GM18519 (cell line): Measurements from ENCODE around the gene AP5B1.

Experiments used
- ATAC-seq: cut with Tn5 transposase; IDR thresholded peaks from one replicate; pipeline ENCODE4 v1.9.1; 2021; ENCODE audit warnings: mild to moderate bottlenecking, moderate library complexity; ENCODE audit not compliant: unreplicated experiment, low FRiP score

Gene AP5B1

DNA sequence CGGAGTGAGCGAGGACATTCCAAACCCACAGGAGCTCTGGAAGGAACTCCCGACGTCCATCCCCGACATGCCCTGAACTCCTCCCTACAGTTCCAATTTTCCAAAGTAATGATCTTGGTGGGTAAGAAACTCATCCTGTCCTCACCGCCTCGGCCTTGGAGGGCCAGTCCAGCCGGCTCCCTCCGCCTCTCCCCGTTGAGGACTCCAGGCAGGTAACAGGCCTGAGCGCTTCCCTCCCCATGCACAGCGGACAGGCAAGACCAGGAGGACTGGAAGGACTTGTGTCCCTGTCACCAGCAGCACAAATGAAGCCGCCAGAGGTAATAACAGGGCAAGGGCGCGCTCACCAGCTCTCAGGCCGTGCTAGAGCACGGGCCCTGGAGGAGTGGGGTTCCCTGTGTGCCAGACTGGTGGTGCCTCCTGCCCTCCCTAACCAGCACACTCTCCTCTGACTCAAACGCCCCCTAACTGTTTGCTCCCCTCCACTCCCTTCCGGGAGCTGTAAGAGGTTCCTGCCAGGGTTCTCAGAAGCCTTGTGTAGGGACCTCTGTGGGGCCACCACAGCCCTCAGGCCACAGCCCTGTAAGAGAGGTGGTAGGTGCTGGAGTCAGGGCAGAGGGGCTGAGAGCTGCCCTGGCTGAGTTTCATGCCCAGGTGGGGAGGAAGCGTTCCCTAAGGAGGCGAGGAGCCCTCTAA, 23.2 kb upstream of the AP5B1 start:
- no peak for ATAC-seq

DNA sequence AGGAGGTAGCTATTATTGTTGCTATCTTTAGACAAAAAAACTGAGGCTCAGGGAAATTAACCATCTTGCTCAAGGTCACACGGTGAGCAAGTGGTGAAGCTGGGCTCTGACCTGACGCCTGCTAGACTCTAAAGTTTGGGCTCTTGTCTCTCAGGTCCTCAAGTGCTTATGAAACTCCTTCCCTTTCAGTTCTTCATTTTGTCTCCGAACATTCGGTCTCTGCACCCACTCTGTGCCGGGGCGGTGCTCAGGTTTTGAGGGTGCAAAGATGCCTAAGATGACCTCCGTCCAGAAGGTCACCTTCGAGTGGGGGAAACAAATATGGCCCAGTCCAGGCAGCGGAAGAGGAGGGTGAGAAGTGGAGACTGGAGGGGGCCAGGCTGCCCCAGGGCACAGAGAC, 22.1 kb upstream of the AP5B1 start:
- ATAC-seq: no peak

DNA sequence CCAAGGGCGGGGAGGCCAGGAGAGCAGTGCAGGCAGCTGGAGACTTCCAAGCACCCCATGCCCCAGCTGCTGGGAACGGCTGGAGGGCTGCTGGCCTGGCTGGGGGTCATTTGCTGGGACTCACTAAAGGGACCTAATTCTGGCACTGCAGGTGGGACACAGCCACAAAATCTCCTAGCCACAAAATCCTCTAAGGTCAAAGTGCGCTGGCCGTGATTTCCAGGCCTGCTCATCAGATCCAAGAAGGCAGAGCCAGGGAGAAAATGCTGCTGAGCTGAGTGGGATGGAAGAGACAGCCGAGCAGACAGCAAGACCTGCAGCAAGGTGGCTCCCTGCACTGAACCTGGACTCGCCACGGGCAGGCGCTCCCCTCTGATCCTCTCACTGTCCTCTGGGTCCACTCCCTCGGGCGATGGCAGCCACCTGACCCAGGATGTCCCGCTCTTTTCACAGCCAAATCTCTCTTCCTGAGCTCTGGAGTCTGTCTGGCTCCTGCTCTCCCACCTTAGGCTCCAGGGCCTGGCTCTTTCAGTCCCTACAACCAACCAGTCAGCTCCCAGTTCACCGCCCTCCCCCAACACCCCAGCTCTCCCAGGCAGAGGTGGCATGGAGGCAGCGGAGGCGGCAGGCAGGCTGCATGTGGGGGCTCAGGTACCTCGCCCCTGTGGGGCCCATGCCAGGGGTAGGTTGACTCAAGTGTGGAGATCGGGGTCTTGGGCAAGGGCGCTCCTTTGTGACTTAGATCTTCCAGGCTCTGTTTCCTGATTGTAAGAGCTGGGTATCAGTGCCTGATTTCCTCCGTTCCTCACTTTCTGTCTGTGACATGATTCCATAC, 20.6 kb upstream of the AP5B1 start:
- ATAC-seq: no peak

DNA sequence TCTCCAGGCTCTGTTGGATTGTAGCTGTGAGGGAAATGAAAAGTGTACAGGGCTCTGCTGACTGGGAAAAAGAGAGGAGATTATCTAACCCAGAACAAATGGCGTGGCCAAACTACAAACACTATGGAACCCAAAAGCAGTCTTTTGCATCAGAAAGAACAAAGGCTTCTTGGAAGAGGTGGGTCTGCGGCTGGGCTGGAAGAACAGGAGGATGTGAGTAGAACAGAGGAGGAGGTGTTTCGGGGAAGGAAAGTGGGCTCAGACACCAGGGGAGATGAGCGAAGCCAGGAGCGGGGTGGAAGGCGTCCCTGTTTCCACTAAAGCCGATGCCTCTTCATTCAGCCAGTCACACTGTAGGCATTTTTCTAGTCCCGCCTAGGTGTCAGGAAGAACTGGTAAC, 18.1 kb upstream of the AP5B1 start:
- no peak for ATAC-seq

DNA sequence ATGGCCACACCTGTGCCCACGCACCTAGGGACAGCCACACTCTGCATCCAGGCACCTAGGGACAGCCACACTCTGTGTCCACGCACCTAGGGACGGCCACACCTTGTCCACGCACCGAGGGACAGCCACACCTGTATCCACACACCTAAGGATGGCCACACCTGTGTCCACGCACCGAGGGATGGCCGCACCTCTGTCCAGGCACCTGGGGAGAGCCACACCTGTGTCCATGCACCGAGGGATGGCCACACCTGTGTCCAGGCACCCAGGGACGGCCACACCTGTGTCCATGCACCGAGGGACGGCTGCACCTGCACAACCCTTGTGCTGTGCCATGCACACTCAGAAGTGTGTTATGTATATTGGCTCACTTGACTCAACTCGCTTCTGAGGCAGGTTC, 16.9 kb upstream of the AP5B1 start:
- no peak for ATAC-seq

DNA sequence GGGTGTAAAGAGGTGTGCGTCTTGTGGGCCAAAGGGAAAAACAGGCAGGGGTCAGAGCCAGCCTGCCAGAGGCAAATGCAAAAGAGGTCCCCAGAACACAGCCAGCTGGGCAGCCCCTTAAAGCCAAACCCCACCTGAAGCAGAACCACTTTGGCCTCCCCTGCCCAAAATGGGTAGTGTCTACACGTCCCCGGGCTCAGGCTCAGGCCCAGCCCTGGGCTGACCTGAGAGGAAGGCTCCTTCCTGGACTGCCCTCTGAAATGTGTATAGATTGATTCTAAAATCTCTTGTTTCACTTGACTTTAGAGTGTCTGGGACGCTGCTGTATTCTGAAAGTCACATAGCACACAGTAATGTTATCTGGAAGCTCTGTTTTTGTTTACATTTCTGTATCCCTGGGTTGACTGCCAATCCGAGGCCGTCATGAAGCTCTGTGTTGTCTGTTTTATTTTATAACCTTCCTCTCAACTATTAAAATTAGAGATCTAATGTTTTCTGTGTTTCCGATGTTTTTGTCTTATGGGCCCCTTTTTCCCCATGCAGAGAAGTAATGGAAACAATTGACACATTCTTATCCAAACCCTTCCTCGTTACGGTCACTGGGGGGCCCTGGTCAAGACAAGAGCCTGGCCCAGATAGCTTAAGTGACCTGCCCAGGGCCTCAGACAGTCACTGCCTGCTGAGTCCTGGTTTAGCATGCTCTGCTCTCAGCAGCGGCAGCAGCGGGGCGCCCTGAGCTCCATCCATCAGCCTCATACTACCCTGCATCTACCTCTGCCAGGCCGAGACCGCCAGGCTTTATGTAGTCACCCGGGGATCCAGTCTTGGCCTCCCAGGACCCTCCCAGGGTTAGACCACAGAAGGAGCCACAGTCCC, 16.2 kb upstream of the AP5B1 start:
- no peak for ATAC-seq

DNA sequence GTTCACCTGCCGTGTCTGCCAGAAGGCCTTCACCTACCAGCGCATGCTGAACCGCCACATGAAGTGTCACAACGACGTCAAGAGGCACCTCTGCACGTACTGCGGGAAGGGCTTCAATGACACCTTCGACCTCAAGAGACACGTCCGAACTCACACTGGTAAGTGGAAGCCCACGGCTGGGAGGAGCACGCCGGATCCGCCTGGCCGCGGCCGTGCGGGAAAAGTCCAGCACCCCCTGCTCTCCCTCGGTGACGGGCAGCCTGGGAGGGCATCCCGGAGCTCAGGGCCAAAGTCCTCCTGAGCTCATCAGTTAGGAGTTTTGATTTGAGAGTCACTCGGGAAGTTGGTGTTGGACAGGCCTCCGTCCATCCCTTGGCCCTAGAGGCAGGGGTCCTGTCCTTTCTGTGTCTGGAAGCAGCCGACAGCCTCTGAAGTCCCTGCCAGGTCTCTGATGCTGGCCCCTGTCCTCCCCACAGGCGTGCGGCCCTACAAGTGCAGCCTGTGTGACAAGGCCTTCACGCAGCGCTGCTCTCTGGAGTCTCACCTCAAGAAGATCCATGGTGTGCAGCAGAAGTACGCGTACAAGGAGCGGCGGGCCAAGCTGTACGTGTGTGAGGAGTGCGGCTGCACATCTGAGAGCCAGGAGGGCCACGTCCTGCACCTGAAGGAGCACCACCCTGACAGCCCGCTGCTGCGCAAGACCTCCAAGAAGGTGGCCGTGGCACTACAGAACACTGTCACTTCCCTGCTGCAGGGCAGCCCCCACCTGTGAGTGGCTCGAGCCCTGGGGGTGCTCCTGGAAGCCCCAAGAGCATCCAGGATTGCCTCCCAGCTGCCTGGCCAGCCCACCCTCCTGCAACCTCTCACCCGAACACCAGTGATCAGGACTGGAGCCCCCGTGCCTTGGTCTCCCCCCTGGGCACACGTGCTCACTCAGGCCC, 14.1 kb upstream of the AP5B1 start:
- no peak for ATAC-seq

DNA sequence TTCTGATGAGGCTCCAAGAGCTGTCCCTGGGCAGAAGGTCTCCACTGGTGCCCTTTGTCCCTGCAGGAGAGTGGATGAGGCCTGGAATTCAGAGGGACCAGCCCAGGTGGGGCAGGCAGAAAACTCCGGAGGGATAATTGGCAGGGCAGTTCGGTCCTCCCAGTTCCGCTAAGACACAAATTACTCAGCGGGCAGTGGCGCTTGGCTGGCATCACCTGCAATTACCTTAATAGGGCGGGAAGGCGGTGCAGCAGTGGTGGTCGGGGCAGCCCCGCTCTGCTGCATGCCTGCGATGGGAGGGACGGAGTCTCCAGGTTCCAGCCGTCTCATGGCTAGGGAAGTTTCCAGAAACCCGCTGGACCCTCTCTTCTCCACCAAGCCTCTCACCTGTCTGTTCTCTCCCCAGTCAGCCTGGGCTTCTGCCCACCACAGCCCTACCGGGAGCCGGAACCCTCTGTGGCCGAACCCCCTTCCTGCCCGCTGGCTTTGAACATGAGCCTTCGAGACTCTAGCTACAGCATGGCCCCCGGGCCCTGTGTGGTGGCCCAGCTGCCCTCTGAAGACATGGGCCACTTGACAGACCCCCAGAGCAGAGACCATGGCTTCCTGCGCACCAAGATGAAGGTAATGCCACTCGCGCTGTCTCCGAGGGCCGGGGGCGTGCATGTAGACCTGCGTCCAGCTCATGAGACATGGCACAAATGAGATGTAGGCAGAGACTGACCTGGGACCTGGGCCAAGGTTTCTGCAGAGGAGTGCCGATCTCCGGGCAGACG, 13.0 kb upstream of the AP5B1 start:
- ATAC-seq: no peak

DNA sequence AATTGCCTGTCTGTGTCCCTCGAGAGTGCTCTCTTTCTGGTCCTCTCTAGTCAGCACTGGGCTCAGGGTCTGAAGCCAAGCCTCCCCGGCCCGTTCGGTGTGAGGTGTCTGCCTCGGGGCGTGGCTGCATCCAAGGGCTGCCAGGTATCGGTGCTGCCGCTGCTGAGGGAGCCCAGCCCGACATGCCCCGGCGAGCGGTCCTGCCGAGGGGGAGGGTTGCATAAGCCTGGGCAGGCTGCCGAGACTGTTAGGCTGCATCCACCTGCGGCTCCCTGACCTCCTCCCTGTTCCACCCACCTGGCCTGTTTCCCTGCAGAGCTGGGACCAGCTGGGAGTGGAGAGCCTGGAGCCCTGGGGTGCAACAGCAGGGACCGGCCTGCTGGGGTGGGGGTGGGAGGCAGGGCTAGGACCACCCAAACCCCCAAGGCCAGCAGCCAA, 12.4 kb upstream of the AP5B1 start:
- ATAC-seq: no peak

DNA sequence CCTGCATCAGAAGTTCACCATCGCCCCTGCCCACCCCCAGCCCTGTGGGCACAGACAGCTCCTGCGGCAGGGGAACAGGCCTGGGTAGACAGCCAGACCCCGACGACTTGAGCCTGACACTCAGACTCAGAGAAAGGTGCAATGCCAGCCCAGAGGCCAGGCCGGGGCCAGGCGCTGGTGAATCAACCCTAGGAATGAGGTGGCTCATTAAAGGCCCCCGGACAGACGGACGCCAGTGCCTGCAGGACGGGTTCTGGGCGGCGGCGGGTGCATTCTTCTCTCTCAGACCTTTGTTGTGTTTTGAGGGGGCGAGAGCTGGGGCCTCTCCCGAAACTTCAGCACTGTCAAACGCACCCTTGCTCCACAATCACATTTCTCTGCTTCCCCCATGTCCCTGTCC, 11.7 kb upstream of the AP5B1 start:
- ATAC-seq: no peak

DNA sequence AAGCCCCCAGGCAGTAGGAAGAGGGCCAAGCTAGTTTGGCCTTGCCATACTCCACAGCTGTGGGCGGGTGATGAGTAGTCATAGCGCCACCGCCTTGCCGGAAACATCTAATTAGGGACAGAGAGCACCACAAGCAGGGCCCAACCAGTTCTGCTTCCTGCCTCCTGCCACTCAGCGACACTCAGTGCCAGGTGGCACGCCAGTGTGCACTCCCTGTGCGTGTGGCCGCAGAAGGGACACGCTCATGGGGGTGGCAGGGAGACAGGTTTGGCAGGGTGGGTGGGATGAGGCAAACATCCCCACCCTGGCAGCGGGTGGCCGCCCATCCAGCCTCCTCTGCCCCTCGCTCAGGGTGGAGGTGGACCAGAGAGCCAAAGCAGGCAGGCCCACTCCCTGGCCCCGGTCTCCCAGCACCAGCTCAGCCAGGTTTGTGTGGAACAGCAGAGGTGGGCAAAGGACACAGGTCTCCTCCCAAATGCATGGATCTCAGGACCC, 11.0 kb upstream of the AP5B1 start:
- ATAC-seq: no peak

DNA sequence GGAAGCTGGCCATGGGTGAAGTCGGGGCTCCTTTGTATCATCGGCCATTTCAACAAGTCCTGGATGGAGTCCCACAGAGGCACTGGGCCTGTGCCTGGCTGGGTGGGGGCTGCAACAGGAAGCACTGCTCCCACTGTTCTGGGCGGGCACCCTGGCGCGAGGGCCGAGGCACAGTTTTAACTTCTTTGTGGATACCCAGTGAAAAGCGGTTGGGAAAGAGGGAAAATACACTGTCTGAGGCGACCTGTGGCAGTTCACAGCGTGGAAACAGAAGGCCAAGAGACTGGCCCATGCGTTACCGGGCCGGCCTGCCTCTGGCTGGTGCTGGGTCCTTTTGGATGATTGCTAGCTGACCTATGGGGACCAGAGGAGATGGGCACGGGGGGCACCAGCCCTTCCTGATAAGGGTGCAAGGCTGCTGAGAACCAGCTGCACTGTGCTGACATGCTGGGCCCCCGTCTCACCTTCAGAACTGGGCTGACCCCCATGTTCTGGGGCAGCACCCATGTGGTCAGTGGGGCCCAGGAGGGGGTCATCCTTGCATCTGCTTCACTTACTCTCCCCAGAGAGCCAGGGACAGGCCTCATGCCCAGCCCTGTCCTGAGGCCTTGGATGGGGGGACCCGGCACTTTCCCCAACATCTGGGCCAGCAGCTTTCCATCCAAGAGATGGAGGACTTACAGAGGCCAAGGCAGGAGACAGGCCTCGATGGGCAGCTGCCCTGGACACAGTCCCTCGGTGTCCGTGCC, 10.3 kb upstream of the AP5B1 start:
- ATAC-seq: no peak

DNA sequence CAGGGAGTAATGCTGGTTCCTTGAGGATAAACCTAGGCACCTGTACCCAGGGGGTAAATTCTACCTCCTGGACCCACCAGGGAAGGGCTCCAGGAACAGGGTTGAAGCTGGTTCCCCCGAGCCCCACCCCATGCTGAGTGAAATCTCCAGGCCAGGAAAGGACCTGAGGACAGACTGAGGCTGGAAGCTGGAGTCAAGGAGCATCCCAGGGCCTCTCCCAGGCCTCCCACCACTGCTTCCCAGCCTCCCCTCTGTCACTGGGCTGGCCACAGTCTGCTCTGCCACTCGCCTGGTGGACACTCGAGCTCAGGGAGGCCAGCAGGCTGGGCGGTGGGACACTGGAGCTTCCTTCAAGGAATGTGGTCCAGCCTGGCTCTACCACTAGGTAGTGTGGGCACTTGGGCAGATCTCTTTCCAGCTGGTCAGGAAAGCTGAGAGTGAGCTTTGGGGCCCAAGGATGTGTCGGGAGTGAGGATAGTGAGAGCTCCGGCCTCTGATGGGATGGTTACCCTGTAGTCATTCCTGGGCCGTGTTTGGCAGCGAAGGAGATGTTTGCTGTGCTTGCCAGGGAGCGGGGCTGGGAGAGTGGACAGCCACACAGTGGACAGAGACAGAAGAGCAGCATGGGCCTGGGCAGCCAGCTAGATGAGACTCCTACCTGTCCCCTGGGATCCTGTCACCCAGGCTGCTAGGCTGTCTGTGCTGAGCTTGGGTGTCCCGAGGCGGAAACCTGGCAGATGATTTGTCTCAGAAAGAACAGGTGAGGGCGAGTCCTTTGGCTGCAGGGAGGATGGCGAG, 9.5 kb upstream of the AP5B1 start:
- no peak for ATAC-seq

DNA sequence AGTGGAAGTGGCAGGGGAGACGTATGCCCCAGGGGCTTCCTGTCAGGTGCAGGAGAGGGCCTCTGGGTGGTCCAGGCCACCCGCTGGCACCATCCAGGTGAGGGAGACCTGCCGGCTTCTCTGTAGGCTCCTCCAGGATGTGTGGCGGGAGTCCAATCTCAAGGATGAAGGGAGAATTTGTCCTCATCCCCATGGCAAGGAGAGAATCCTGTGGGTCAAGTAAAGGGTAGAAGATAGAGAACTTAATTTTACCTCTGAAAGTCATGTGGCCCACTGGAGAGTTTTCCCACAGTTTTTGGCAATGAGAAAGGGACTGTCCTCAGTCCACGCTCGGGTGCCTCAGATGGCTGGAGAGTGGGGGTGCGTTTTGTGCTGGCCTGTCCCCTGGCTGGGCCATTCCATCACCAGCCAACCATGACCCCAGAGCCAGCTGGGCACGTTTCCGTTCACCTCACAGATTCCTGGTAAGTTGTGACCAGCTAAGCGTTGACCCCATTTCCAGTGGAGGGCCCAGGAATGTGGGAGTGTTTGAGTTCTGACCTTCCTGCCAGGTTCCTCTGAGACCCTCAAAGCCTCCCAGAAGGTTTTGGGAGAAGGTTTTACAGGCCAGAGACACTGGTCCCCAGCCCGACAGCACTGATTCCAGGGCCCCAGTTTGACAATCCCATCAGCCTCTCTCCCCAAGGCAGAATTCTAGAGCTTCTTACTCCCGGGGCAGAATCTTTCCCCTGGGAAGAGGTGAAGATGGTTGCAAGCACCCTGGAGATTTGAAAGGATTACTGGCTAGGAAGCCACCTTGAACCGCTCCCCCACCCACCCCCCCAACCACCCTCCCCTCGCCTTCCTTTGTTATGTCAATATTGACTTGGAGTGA, 8.7 kb upstream of the AP5B1 start:
- ATAC-seq: no peak

DNA sequence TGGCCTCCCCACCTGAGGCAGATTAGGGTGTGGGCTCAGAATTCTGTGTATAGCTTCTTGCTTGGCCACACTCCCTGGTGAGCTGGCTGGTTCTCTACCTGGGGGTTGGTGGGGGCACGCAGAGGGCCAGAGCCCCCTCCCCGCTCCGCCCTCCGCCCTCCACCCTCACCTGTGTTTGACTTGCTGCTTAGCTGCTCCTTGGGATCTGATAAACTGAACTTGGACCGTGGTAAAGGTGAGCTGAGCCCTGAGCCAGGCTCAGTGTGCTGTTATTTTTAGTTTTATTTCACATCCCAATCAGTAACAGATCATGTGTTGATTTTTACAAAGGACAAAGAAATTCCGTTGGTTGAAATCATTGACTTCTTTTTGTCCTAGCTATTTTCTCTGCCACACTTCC, 8.0 kb upstream of the AP5B1 start:
- no peak for ATAC-seq
